HG03571 (cell line): ENCODE data around the gene ZNF136.

Source experiments
- ATAC-seq: cut with Tn5 transposase; IDR thresholded peaks from one replicate; pipeline ENCODE4 v1.9.1; 2021; ENCODE audit not compliant: unreplicated experiment

Gene ZNF136

GRCh38 chr19:12162882-12163806 is at the start of gene ZNF136:
Gene ZNF136, plus strand, starts transcription at chr19:12163096. Its CDS starts 108 bp downstream, at chr19:12163204.
- peak; percentile 73 for ATAC-seq

DNA sequence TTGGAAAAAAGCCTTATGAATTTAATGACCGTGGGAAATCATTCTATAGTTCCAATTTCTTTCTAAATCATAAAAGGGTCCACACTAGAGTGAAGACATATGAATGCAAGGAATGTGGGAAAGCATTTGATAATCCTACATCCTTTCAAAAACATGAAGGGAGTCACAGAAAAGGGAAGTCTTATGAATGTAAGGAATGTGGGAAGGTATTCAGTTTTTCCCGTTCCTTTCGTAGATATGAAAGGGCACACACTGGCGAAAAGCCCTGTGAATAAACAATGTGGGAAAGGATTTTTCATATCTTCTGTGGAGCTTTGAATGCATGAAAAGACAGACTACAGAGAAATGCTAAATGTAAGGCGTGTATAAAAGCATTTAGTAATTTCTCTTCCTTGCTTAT is 49.8 kb upstream of the ZNF136 start:
- no peak for ATAC-seq

DNA sequence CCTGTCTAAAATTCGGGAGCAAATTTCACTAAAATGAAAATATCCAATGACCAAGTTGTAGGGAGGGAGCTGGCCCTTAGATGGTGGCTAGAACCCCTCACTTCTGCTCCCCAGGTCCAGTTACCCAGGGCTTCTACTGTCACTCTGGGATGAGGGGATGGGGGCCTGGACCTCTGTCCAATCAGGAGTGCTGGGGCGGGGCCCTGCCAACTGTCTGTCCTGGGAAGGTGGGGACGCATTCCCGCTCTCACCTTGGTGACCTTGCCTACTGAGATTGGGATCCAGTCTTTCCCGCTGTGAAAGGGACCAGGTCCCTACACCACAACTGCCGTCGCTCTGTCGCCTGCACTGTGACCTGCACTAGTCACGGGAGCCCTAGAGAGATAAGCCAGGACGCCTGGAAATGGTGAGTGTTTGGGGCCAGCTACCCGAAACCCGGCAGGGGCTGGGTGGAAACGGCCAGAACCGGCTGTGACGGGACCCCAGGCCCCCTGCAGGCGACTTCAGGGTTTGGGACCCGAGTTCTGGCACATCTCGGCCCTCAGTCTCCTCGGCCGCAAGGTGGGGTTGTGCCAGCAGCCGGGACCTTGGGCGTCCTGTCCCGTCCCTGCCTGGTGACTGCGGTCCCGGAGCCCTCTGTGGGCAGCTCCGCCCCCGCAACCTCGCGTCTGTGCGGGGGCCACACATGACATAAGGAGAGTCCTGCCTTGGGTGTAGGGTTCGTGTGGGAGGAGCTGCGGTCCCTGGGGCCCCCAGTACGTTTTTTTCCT is 45.5 kb upstream of the ZNF136 start:
- no peak for ATAC-seq

DNA sequence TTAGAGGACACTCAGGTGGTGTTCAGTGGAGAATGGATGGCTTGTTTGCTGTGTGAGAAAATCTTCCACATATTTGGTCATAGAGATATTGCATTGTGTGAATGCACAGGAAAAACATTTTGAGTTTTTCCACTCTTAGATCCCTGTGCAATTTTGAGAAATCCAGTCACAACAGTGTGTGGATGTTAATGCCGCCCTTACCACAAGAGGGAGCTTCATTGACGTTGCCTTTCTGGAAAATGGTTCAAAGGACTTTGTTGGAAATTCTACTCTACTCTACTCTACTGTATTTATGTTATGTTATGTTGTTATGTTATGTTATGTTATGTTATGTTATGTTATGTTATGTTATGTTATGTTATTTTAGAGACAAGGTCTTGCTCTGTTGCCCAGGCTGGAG is 36.2 kb upstream of the ZNF136 start:
- ATAC-seq: no peak

DNA sequence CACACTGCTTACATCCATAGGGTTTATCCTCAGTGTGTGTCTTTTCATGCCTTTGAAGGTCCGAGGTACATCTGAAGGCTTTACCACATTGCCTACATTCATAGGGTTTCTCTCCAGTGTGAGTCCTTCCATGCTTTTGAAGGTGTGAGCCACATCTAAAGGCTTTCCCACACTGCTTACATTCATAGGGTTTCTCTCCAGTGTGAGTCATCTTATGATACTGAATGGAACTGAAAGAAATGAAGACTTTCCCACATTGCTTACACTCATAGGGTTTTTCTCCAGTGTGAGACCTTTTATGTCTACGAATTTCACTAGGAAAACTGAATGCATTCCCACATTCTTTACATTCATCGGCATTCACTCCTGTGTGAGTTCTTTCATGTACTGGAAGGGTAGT is 29.8 kb upstream of the ZNF136 start:
- no peak for ATAC-seq

DNA sequence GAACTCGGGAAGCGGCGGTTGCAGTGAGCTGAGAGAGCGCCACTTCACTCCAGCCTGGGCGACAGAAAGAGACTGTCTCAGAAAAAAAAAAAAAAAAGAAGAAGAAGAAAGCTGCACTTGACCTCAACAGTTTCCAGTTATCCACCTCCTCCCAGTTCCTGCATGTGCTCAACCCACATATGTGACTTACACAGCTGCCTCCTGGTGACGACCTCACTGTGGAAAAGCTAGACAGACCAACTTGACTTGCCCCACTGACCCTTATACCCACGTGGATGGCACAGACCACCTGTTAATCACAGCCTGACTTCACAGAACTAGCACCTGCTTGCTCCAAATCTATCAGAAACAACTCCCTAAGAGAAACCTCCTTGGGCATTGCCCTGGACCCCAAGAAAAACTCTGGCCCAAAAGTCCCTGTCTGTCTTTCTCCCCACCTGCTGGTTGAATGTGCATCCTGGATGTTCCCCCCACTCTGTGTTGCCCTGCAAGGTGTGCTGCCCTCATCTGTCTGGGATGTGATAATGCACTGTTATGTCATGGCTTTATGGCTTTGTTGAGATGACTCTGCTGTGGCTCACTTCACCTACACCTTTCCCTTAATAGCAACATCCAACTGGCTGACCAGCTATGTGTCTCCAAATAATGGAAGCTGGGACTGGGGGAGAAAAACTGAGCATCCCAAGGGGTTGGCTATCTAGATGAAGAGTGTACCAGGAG is 25.5 kb upstream of the ZNF136 start:
- ATAC-seq: no peak

- ATAC-seq: no peak
These were observed 23.6 kb upstream of the ZNF136 start for GRCh38 chr19:12139269-12139668.

GRCh38 chr19:12139885-12140544 is 22.9 kb upstream of the ZNF136 start, which contains the start of gene ZNF20:
Gene ZNF20, minus strand, starts transcription at chr19:12140350. Its CDS starts 168 bp downstream, at chr19:12140182.
- peak; percentile 84 for ATAC-seq

DNA sequence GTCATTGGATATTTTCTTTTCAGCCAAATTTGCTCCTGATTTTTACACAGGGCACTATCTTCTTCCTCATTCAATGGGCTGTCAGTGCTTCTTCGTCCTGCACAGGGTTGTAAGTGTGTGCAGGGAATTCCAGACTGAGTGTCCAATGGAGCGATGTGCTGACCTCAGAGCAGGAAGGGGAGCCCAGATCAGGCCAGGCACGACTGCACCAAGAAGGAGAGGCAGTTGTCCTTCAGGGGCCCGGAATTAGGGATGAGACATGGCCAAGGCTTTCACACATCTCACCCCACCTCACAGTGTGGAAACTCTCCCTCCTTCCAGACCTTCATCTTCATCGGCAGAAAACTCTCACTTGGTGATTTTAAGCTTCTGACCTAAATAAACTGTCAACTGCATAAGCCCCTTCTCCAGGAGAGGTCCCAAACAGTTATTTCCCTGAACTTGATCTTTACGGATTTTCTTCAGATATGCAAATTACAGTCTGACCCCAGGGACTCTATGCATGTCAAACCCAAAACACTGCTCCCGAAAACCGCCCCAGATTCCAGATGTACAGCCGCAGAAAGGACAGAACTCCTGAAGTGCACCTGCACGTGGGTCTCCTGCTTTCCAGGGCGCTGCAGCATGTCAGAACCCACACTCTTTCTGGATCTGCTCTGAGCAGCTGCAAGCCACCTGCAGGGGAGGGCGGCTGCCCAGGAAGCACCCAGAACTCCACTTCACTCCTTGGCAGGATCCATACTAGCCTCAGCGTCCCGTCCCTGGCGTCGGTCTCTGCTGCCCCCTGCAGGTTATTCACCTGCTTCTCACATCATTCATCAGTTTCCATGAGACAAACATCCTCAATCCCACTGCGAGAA is 22.1 kb upstream of the ZNF136 start:
- peak; percentile 20 for ATAC-seq

DNA sequence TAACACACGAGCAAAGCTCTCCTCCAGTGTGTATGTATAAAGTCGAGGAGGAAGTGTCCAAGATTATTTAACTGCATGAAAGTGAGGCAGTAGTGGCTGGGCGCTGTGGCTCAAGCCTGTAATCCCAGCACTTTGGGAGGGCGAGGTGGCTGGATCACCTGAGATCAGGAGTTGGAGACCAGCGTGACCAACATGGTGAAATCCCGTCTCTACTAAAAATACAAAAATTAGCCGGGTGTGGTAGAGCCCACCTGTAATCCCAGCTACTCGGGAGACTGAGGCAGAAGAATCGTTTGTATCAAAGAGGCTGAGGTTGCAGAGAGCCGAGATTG is 21.5 kb upstream of the ZNF136 start:
- ATAC-seq: no peak

- ATAC-seq: no peak
These were observed 17.5 kb upstream of the ZNF136 start for GRCh38 chr19:12145348-12145747.

DNA sequence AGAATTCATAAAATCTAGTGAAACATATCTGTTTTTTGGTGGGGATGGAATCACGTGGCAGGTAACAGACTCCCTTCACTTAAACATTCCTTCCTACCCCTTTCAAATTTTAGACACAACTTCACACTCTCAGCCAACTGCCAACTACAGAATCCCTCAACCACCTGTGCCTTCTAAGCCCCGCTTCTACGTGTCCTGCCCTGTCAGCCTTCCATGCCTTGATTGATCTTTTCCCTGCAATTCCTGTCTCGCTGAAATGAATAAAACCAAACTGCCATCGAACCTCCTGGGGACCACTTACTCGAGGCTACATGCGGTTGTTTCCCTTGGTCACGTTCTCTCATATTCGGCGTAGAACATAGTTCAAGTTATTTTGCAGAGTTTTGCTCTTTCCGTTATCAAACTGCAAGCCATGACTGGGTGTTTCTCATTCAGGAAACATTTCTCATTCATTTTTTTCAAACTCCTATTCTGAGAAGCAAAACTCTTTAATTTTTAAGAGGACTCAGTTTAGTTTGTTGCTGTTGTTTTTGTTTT is 7.5 kb upstream of the ZNF136 start:
- ATAC-seq: no peak

- ATAC-seq: no peak
These were observed 6.5 kb upstream of the ZNF136 start, which contains the start of gene ZNF625 for GRCh38 chr19:12156223-12157058. Gene ZNF625, minus strand, starts transcription at chr19:12156734. Its CDS starts 176 bp downstream, at chr19:12156558.

DNA sequence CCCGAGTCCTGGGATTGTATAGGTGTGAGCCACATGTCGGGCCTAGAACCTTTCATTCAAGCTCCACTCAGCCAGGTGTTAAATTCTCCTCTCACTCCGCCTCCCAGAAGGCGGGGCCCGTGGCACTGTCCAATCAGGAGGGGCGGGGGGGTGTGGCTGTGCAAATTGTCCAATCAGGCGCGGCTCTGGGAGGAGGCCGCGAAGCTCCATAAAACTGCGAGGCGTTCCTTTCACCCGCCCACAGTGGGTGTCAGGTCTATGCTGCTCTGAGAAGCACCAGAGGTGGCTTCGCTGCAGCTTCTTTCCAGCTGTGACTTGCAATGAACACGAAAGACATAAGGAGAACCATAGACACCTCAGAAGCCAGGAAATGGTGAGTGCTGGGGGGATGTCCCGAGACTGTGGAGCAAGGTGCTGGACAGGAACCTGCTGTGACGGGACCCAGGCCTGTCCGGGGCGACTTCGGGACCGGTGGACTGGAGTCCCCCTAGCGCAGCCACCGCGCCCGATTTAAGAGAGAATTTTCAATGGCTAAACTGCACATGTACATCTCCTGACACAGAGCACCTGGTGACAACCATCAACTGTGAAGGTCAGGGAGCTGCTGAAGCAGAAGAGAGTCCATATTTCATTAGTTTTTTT is 3.0 kb upstream of the ZNF136 start:
- no peak for ATAC-seq

GRCh38 chr19:12162513-12162881 is 399 bp upstream of the ZNF136 start:
- ATAC-seq: peak; percentile 18

DNA sequence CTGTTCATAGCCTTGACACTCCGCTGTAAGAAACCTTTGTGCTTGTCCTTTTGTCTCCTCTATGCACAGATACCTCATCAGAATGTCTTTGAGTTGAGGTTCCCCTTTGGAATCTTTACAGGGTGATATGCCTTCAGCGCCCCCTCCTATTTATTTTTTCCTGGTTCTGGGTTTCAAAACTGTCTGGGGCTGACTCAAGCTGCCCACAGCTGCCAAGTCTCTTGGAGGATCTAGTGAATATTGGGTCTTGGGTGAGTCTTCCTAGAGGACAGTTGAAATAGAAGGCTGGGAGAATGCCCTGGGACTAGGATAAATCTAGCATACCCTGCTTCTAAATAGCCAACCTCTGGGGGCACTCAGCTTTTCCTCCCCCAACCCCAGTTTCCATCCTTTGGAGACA is 930 bp downstream of the ZNF136 start:
- ATAC-seq: no peak

- ATAC-seq: no peak
These were observed 3.7 kb downstream of the ZNF136 start for GRCh38 chr19:12166626-12167025.

DNA sequence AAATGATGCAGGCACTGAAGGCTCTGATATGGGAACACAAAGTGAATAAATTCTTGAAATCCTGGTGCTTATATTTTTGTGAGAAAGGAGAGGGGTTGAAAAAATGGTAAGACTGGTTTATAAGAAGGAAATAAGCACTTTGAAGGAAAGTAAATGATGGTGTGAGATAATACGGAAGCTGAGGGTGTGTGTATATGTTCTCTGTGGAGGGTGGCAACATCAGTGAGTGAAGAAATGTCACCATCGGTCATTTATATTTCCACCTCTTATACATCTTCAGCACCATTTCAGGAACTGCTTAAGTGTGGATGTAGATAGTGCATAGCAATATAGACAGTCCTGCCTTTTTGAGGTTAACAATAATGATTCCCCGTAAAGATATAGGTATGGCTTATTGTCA is 17.5 kb downstream of the ZNF136 start:
- ATAC-seq: no peak
